ACHN (cell line): Measurements from ENCODE around the gene COL5A1.
"Not testable (repeated sequence)": the region's sequence is repeated elsewhere in the genome, so short reads cannot be mapped to it uniquely, and the experiment has no call there.

Experiments used
- DNase-seq: peaks from one replicate; pipeline ENCODE4 v3.0.0-alpha.2; 2015
- in situ Hi-C: cut with HindIII; loops from 2 replicates; pipeline ENCODE4 v1.10.0; 2017; ENCODE audit warnings: low sequenced_read_pairs, low pct_ligation_motif_present, low pct_unique_long_range_greater_than_20kb

Gene COL5A1

GRCh38 chr9:134694368-134694665 is 52.7 kb downstream of the COL5A1 start:
- no peak for DNase-seq
- in situ Hi-C loops: no loop called here

GRCh38 chr9:134694714-134695113 is 53.1 kb downstream of the COL5A1 start:
- in situ Hi-C loops: no loop called here

GRCh38 chr9:134695144-134695543 is 53.5 kb downstream of the COL5A1 start:
- in situ Hi-C loops: no loop called here

More at GRCh38 chr9:134694714-134695113, 53.1 kb downstream of the COL5A1 start:
- no peak for DNase-seq

GRCh38 chr9:134696433-134696832 is 54.8 kb downstream of the COL5A1 start:
- DNase-seq: no peak
- in situ Hi-C loops: no loop called here

More at GRCh38 chr9:134695144-134695543, 53.5 kb downstream of the COL5A1 start:
- DNase-seq: no peak

- in situ Hi-C loops: no loop called here
- no peak for DNase-seq
Measured at GRCh38 chr9:134698111-134698510, 56.5 kb downstream of the COL5A1 start.

- in situ Hi-C loops: no loop called here
Measured at GRCh38 chr9:134698587-134699342, 57.2 kb downstream of the COL5A1 start.

GRCh38 chr9:134699343-134699740 is 57.7 kb downstream of the COL5A1 start:
- DNase-seq: no peak
- in situ Hi-C loops: no loop called here

More at GRCh38 chr9:134698587-134699342, 57.2 kb downstream of the COL5A1 start:
- DNase-seq: peak; percentile 25

- in situ Hi-C loops: no loop called here
- no peak for DNase-seq
Measured at GRCh38 chr9:134700636-134701350, 59.2 kb downstream of the COL5A1 start.

- in situ Hi-C loops: no loop called here
- no peak for DNase-seq
Measured at GRCh38 chr9:134701581-134702259, 60.1 kb downstream of the COL5A1 start.

GRCh38 chr9:134702291-134702690 is 60.7 kb downstream of the COL5A1 start:
- DNase-seq: no peak
- in situ Hi-C loops: no loop called here

GRCh38 chr9:134703730-134704114 is 62.1 kb downstream of the COL5A1 start:
- in situ Hi-C loops, DNase-seq: not testable (repeated sequence)

- no peak for DNase-seq
- in situ Hi-C loops: no loop called here
Measured at GRCh38 chr9:134704498-134704897, 62.9 kb downstream of the COL5A1 start.

- DNase-seq: no peak
- in situ Hi-C loops: no loop called here
Measured at GRCh38 chr9:134705786-134706185, 64.2 kb downstream of the COL5A1 start.

GRCh38 chr9:134706522-134706921 is 64.9 kb downstream of the COL5A1 start:
- in situ Hi-C loops: no loop called here
- no peak for DNase-seq

- DNase-seq: no peak
- in situ Hi-C loops: no loop called here
Measured at GRCh38 chr9:134707031-134707680, 65.6 kb downstream of the COL5A1 start.

- no peak for DNase-seq
- in situ Hi-C loops: no loop called here
Measured at GRCh38 chr9:134707731-134708671, 66.4 kb downstream of the COL5A1 start.

GRCh38 chr9:134708672-134709038 is 67.1 kb downstream of the COL5A1 start:
- in situ Hi-C loops: no loop called here
- no peak for DNase-seq
